HG03175 (cell line): ENCODE measurements around the gene POLR2M.

Experiments used
- ATAC-seq: cut with Tn5 transposase; IDR thresholded peaks from one replicate; pipeline ENCODE4 v1.9.1; 2021; ENCODE audit warnings: mild to moderate bottlenecking, moderate library complexity; ENCODE audit not compliant: unreplicated experiment

POLR2M gene

GRCh38 chr15:57735891-57736290 is 29.4 kb downstream of the POLR2M start:
- ATAC-seq: no peak

GRCh38 chr15:57736591-57736990 is 30.1 kb downstream of the POLR2M start:
- ATAC-seq: no peak

- ATAC-seq: no peak
These were observed 32.3 kb downstream of the POLR2M start for GRCh38 chr15:57738734-57739237.

GRCh38 chr15:57740048-57740447 is 33.5 kb downstream of the POLR2M start:
- ATAC-seq: no peak

GRCh38 chr15:57741089-57741488 is 34.6 kb downstream of the POLR2M start:
- no peak for ATAC-seq

- ATAC-seq: no peak
These were observed 36.9 kb downstream of the POLR2M start for GRCh38 chr15:57743424-57743823.

- ATAC-seq: no peak
These were observed 40.3 kb downstream of the POLR2M start for GRCh38 chr15:57746786-57747185.

- no peak for ATAC-seq
These were observed 40.8 kb downstream of the POLR2M start for GRCh38 chr15:57747206-57747896.

GRCh38 chr15:57751177-57751800 is 44.8 kb downstream of the POLR2M start:
- ATAC-seq: no peak

GRCh38 chr15:57752436-57752835 is 45.9 kb downstream of the POLR2M start:
- no peak for ATAC-seq

- no peak for ATAC-seq
These were observed 46.3 kb downstream of the POLR2M start for GRCh38 chr15:57752840-57753239.

- no peak for ATAC-seq
These were observed 50.0 kb downstream of the POLR2M start for GRCh38 chr15:57756466-57756865.

GRCh38 chr15:57758560-57758959 is 52.0 kb downstream of the POLR2M start:
- no peak for ATAC-seq

- ATAC-seq: no peak
These were observed 55.0 kb downstream of the POLR2M start for GRCh38 chr15:57761562-57761961.

GRCh38 chr15:57762302-57762701 is 55.8 kb downstream of the POLR2M start:
- no peak for ATAC-seq

- ATAC-seq: no peak
These were observed 56.9 kb downstream of the POLR2M start for GRCh38 chr15:57763176-57763964.
